CD4-positive, alpha-beta memory T cell (primary cell): ENCODE data around the gene SCN3B. TPM values are rescaled to one million over a fixed set of nuclear protein-coding genes. Genes with fewer than 3 reads are reported as not detected.
"Not testable (repeated sequence)": the region's sequence is repeated elsewhere in the genome, so short reads cannot be mapped to it uniquely, and the experiment has no call there.

Experiments used
- CTCF ChIA-PET: fragments of 350-600 bp; sonication (Branson Sonifier 250); formaldehyde crosslinking; loops from one replicate; lab custom pipeline; 2021; ENCODE audit warnings: inconsistent platforms; ENCODE audit not compliant: partially characterized antibody; lab: Charles Lee
- POLR2A ChIA-PET: fragments of 350-600 bp; sonication (Branson Sonifier 250); formaldehyde crosslinking; loops from one replicate; lab custom pipeline; 2021; ENCODE audit not compliant: partially characterized antibody; lab: Charles Lee
- DNase-seq, 5 donors: peaks; one replicate each; pipeline versions ENCODE4 v3.0.0 to v3.0.0-alpha.2; 2020 to 2022; ENCODE audit warnings: mixed read lengths in 1 of 5
- H3K27ac ChIP-seq: one replicate; pipeline ENCODE4 v1.7.0; 2013; ENCODE audit warnings: low read depth, low read length
- H3K27me3 ChIP-seq: 2 replicates; pipeline ENCODE4 v1.7.0; 2013; ENCODE audit warnings: mild to moderate bottlenecking, low read length, moderate library complexity; ENCODE audit not compliant: insufficient read depth
- H3K36me3 ChIP-seq: 2 replicates; pipeline ENCODE4 v1.7.0; 2013; ENCODE audit warnings: mild to moderate bottlenecking, low read length, moderate library complexity; ENCODE audit not compliant: insufficient read depth
- H3K4me1 ChIP-seq: 2 replicates; pipeline ENCODE4 v1.7.0; 2013; ENCODE audit warnings: mild to moderate bottlenecking, low read length, moderate library complexity; ENCODE audit not compliant: insufficient read depth
- H3K4me3 ChIP-seq, 2 donors: one replicate each; pipeline ENCODE4 v1.7.0; 2013; ENCODE audit warnings: low read length in 2 of 2, mild to moderate bottlenecking in 1 of 2
- H3K9me3 ChIP-seq, 2 donors: one replicate each; pipeline ENCODE4 v1.7.0; 2013; ENCODE audit warnings: low read length in 2 of 2, control low read depth in 1 of 2; ENCODE audit not compliant: control insufficient read depth in 1 of 2
- H3K27ac Mint-ChIP-seq, 7 donors: one replicate each; pipeline ENCODE4 v1.8.0; 2020 to 2021; ENCODE audit warnings: mixed read lengths in 7 of 7, mild to moderate bottlenecking in 6 of 7, inconsistent platforms in 3 of 7, moderate library complexity in 3 of 7
- H3K27me3 Mint-ChIP-seq, 2 donors: one replicate each; pipeline ENCODE4 v1.8.0; 2020 to 2021; ENCODE audit warnings: mixed read lengths in 2 of 2
- H3K36me3 Mint-ChIP-seq, 2 donors: one replicate each; pipeline ENCODE4 v1.8.0; 2020 to 2021; ENCODE audit warnings: mixed read lengths in 2 of 2, inconsistent platforms in 1 of 2, mild to moderate bottlenecking in 1 of 2
- H3K4me1 Mint-ChIP-seq, 4 donors: one replicate each; pipeline ENCODE4 v1.8.0; 2020 to 2021; ENCODE audit warnings: mixed read lengths in 4 of 4, mild to moderate bottlenecking in 1 of 4
- H3K4me3 Mint-ChIP-seq, 8 donors: one replicate each; pipeline ENCODE4 v1.8.0; 2020 to 2021; ENCODE audit warnings: mixed read lengths in 8 of 8, mild to moderate bottlenecking in 7 of 8, moderate library complexity in 6 of 8, inconsistent platforms in 3 of 8
- H3K9me3 Mint-ChIP-seq, 8 donors: one replicate each; pipeline ENCODE4 v1.8.0; 2020 to 2021; ENCODE audit warnings: mixed read lengths in 8 of 8, mild to moderate bottlenecking in 5 of 8, inconsistent platforms in 3 of 8, moderate library complexity in 1 of 8
- intact Hi-C: fragments of 100-400 bp; cut with micrococcal nuclease; formaldehyde crosslinking; loops from one replicate; pipeline ENCODE4 v1.15.1; 2023
- polyA plus RNA-seq, 2 donors: library from polyadenylated mRNA; unstranded; fragments of 300-500 nt; fragmentation: Illumina TruSeq; gene quantifications; one replicate each; pipeline ENCODE4 v1.2.3, GENCODE V29; 2021
- total RNA-seq, 2 experiments: library from RNA; stranded (reverse); gene quantifications; one replicate each; pipeline ENCODE4 v1.2.3, GENCODE V29; 2021

The SCN3B gene
- total and polyA plus RNA-seq, 4 experiments from 2014 or later: 0.05 TPM; not detected in 3

DNA sequence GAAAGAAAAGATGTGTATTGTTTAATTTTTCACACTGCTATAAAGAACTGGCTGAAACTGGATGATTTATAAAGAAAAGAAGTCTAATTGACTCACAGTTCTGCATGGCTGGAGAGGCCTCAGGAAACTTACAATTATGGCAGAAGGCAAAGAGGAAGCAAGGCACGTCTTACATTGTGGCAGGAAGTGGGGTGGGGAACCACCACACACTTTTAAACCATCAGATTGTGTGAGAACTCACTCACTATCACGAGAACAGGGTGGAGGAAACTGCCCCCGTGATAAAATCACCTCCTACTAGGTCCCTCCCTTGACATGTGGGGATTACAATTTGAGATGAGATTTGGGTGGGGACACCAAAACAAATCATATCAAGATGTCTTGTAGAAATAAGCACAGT is 5.5 kb upstream of the SCN3B start:
- peaks cover 12 to 29% (median 19%) of the 10 kb centered on the region in 4 donors for H3K4me1 Mint-ChIP-seq
- DNase-seq: peak in 3 of 5 donors; percentile 26 to 45 (median 28)

DNA sequence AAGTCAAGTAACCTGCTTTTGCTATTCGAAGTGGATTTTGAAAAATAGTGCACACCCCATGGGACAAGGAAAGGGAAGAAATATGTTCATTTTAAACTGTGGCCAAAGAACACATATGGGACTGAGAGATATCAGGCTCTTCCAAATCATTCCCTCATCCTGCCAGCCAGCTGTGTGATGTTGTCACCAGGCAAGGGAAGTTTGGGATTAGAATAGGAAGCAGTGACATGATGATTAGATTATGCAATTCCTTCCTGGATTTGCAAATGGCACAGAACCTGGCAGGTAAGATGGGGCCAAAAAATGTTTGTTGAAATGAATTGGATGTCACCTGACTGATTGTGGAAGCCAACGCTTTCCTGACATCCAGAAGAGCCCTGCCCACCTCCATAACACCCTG is 4.9 kb upstream of the SCN3B start:
- peaks cover 12 to 16% of the 10 kb centered on the region in 2 donors for H3K27me3 Mint-ChIP-seq
- Histone ChIP-seq H3K36me3 (no peaks in the 10 kb centered on the region), H3K4me3 (no peak overlapping the region), H3K27me3 (peaks cover 8% of the 10 kb centered on the region), H3K9me3 (no peaks in the 10 kb centered on the region), H3K27ac (no peak overlapping the region), H3K4me1 (peaks cover 12% of the 10 kb centered on the region)
- CTCF ChIA-PET: interaction anchor here (0.7 kb wide), 1 partner anchor 19 kb away, joined by 3 read pairs; no protein-coding TSS in a partner anchor
- intact Hi-C loops: no loop called here
- DNase-seq: no peak
- H3K4me1 Mint-ChIP-seq: peaks cover 14 to 33% (median 23%) of the 10 kb centered on the region in 4 donors
- POLR2A ChIA-PET: no interaction called here
- H3K36me3 Mint-ChIP-seq: peaks cover 0 to 11% of the 10 kb centered on the region in 2 donors
- peaks cover 0 to 23% (median 14%) of the 10 kb centered on the region in 8 donors for H3K9me3 Mint-ChIP-seq
- peak overlapping the region in 2 of 7 donors; percentile 47 to 57 for H3K27ac Mint-ChIP-seq
- peak overlapping the region in 1 of 8 donors; percentile 24 for H3K4me3 Mint-ChIP-seq

More for the DNA sequence above, 5.5 kb upstream of the SCN3B start:
- CTCF ChIA-PET, H3K36me3 ChIP-seq, H3K27ac ChIP-seq, H3K9me3 ChIP-seq, H3K4me3 ChIP-seq, H3K4me1 ChIP-seq, intact Hi-C loops, POLR2A ChIA-PET, H3K27me3 ChIP-seq: not testable (repeated sequence)
- H3K9me3 Mint-ChIP-seq: peaks cover 0 to 23% (median 15%) of the 10 kb centered on the region in 8 donors
- H3K27me3 Mint-ChIP-seq: peaks cover 9 to 13% of the 10 kb centered on the region in 2 donors
- peak overlapping the region in 4 of 7 donors; percentile 17 to 42 (median 21) for H3K27ac Mint-ChIP-seq
- H3K4me3 Mint-ChIP-seq: peak overlapping the region in 2 of 8 donors; percentile 3 to 7
- peaks cover 0 to 11% of the 10 kb centered on the region in 2 donors for H3K36me3 Mint-ChIP-seq

- H3K27ac ChIP-seq: no peak overlapping the region
- peak in 3 of 5 donors; percentile 10 to 34 (median 12) for DNase-seq
- Mint-ChIP-seq H3K36me3 (peaks cover 0 to 6% of the 10 kb centered on the region in 2 donors), H3K4me1 (peaks cover 7 to 28% (median 12%) of the 10 kb centered on the region in 4 donors), H3K4me3 (peak overlapping the region in 7 of 8 donors; percentile 37 to 84 (median 75)), H3K27me3 (peaks cover 35 to 42% of the 10 kb centered on the region in 2 donors), H3K9me3 (peaks cover 0 to 10% (median 5%) of the 10 kb centered on the region in 8 donors), H3K27ac (no peak overlapping the region)
- intact Hi-C loops: no loop called here
- peak overlapping the region in 1 of 2 donors; percentile 24 for H3K4me3 ChIP-seq
- ChIA-PET POLR2A (no interaction called here), CTCF (interaction anchor here (1.0 kb wide), 1 partner anchor 57 kb away, joined by 3 read pairs; no protein-coding TSS in a partner anchor)
- peaks cover 7% of the 10 kb centered on the region for H3K4me1 ChIP-seq
- H3K27me3 ChIP-seq: peaks cover 24% of the 10 kb centered on the region
- H3K36me3 ChIP-seq: no peaks in the 10 kb centered on the region
- H3K9me3 ChIP-seq: no peaks in the 10 kb centered on the region
Measured at GRCh38 chr11:123653827-123654565, 428 bp downstream of the SCN3B start.

GRCh38 chr11:123653483-123653826 is 969 bp downstream of the SCN3B start:
- Histone ChIP-seq H3K4me1 (peaks cover 7% of the 10 kb centered on the region), H3K36me3 (no peaks in the 10 kb centered on the region), H3K4me3 (no peak overlapping the region), H3K27ac (no peak overlapping the region), H3K9me3 (no peaks in the 10 kb centered on the region), H3K27me3 (peaks cover 24% of the 10 kb centered on the region)
- Mint-ChIP-seq H3K9me3 (peaks cover 0 to 5% (median 1%) of the 10 kb centered on the region in 8 donors), H3K4me1 (peaks cover 4 to 23% (median 8%) of the 10 kb centered on the region in 4 donors), H3K4me3 (peak overlapping the region in 7 of 8 donors; percentile 67 to 84 (median 75)), H3K27ac (no peak overlapping the region), H3K36me3 (peaks cover 0 to under 1% of the 10 kb centered on the region in 2 donors), H3K27me3 (peaks cover 35 to 42% of the 10 kb centered on the region in 2 donors)
- ChIA-PET POLR2A (no interaction called here), CTCF (no interaction called here)
- intact Hi-C loops: no loop called here
- DNase-seq: no peak

GRCh38 chr11:123652599-123652998 is 1.8 kb downstream of the SCN3B start:
- intact Hi-C loops: no loop called here
- Histone ChIP-seq H3K27ac (no peak overlapping the region), H3K4me3 (no peak overlapping the region), H3K27me3 (peaks cover 24% of the 10 kb centered on the region), H3K36me3 (no peaks in the 10 kb centered on the region), H3K4me1 (peaks cover 7% of the 10 kb centered on the region), H3K9me3 (no peaks in the 10 kb centered on the region)
- Mint-ChIP-seq H3K4me3 (peak overlapping the region in 4 of 8 donors; percentile 21 to 84 (median 68)), H3K4me1 (peaks cover 4 to 23% (median 7%) of the 10 kb centered on the region in 4 donors), H3K36me3 (no peaks in the 10 kb centered on the region), H3K27ac (no peak overlapping the region), H3K27me3 (peaks cover 35 to 39% of the 10 kb centered on the region in 2 donors), H3K9me3 (peaks cover 0 to under 1% (median 0%) of the 10 kb centered on the region in 8 donors)
- DNase-seq: no peak
- POLR2A ChIA-PET: no interaction called here
- CTCF ChIA-PET: interaction anchor here (1.2 to 1.8 kb wide), 2 partner anchors 9 to 55 kb away, joined by 3 to 4 read pairs; no protein-coding TSS in a partner anchor

GRCh38 chr11:123650901-123651300 is 3.5 kb downstream of the SCN3B start:
- peaks cover 7% of the 10 kb centered on the region for H3K4me1 ChIP-seq
- ChIA-PET CTCF (no interaction called here), POLR2A (no interaction called here)
- H3K36me3 ChIP-seq: no peaks in the 10 kb centered on the region
- no peak for DNase-seq
- Mint-ChIP-seq H3K4me1 (peaks cover 4 to 18% (median 7%) of the 10 kb centered on the region in 4 donors), H3K36me3 (no peaks in the 10 kb centered on the region), H3K9me3 (no peaks in the 10 kb centered on the region), H3K4me3 (no peak overlapping the region), H3K27me3 (peaks cover 39 to 40% of the 10 kb centered on the region in 2 donors), H3K27ac (no peak overlapping the region)
- H3K4me3 ChIP-seq: no peak overlapping the region
- no peak overlapping the region for H3K27ac ChIP-seq
- H3K27me3 ChIP-seq: peaks cover 30% of the 10 kb centered on the region
- H3K9me3 ChIP-seq: no peaks in the 10 kb centered on the region
- intact Hi-C loops: no loop called here

DNA sequence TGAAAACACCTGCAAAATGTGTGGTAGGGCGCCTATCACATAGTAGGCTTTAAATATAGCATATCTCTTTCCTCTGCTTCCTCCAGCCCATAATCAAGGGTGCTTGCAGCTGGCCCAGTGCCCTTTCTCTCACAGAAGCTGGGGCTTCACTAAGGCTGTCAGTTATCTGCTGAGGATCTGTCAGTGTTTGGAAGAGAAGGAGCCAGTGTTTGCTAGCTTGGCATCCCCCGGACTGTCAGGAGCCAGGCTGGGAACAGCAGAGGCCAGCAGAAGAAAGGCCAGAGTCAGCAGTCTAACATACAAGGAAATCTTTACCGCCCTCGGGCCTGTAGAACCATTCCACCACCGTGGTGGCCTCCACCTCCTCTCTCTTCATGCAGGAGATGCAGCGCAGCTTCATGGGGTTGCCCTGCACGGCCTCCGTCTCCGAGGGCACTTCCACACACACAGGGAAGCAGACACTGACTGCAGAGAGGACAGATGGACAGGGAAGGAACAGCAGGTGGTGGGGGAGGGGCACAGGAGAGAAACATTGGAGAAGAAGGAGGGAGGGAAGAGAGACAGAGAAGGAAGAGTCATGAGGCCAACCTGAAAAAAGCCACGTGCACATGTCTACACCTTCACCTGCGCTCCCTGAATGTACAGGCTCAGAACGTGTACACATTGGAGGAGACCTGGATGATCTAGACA is 9.0 kb downstream of the SCN3B start:
- no peak overlapping the region for H3K4me3 ChIP-seq
- POLR2A ChIA-PET: no interaction called here
- CTCF ChIA-PET: no interaction called here
- no peaks in the 10 kb centered on the region for H3K36me3 ChIP-seq
- Mint-ChIP-seq H3K9me3 (peaks cover 0 to 1% (median 0%) of the 10 kb centered on the region in 8 donors), H3K27ac (no peak overlapping the region), H3K36me3 (no peaks in the 10 kb centered on the region), H3K27me3 (peaks cover 16 to 17% of the 10 kb centered on the region in 2 donors), H3K4me1 (peaks cover 0 to 3% (median under 1%) of the 10 kb centered on the region in 4 donors), H3K4me3 (no peak overlapping the region)
- no peaks in the 10 kb centered on the region for H3K4me1 ChIP-seq
- intact Hi-C loops: no loop called here
- no peaks in the 10 kb centered on the region for H3K9me3 ChIP-seq
- DNase-seq: no peak
- peaks cover 6% of the 10 kb centered on the region for H3K27me3 ChIP-seq
- H3K27ac ChIP-seq: no peak overlapping the region
